Skeletal muscle tissue (tissue), 4 donors: ENCODE results near the gene ABHD3. TPM values are rescaled to one million over a fixed set of nuclear protein-coding genes. Genes with fewer than 3 reads are reported as not detected.
A peak's percentile ranks its signal among the peaks of the same experiment; 100 is the strongest.

Experiments used
- H3K27ac ChIP-seq: one replicate; pipeline ENCODE4 v1.7.0; 2013; ENCODE audit warnings: mild to moderate bottlenecking, low read depth, low read length, inconsistent platforms
- H3K27me3 ChIP-seq, 3 donors: one replicate each; pipeline ENCODE4 v1.7.0; 2013; ENCODE audit warnings: low read length in 3 of 3; ENCODE audit not compliant: control insufficient read depth in 3 of 3, insufficient read depth in 3 of 3
- H3K36me3 ChIP-seq, 3 donors: one replicate each; pipeline ENCODE4 v1.7.0; 2013; ENCODE audit warnings: low read length in 3 of 3; ENCODE audit not compliant: control insufficient read depth in 3 of 3, insufficient read depth in 3 of 3
- H3K4me1 ChIP-seq, 3 donors: one replicate each; pipeline ENCODE4 v1.7.0; 2013; ENCODE audit warnings: low read length in 3 of 3, mild to moderate bottlenecking in 3 of 3; ENCODE audit not compliant: control insufficient read depth in 3 of 3, insufficient read depth in 3 of 3
- H3K4me3 ChIP-seq, 3 donors: one replicate each; pipeline ENCODE4 v1.7.0; 2013; ENCODE audit warnings: low read length in 3 of 3
- H3K9ac ChIP-seq, 3 donors: one replicate each; pipeline ENCODE4 v1.7.0; 2013; ENCODE audit warnings: low read length in 3 of 3, mild to moderate bottlenecking in 3 of 3, moderate library complexity in 2 of 3, low read depth in 1 of 3
- H3K9me3 ChIP-seq, 3 donors: one replicate each; pipeline ENCODE4 v1.7.0; 2013; ENCODE audit warnings: low read length in 3 of 3; ENCODE audit not compliant: control insufficient read depth in 3 of 3
- total RNA-seq: library from RNA; depleted of rRNA; stranded (reverse); fragments of >200 nt; gene quantifications from one replicate; pipeline ENCODE4 v1.2.3, GENCODE V29; 2014
- donor health status: Osteomylitis.

The ABHD3 gene
- 11.5 TPM for total RNA-seq

GRCh38 chr18:21704603-21705364, at the start of gene ABHD3:
ABHD3 (minus strand) TSS chr18:21704774; CDS start chr18:21704665, 109 bp downstream.
- H3K4me1 ChIP-seq: peaks cover 6 to 17% (median 7%) of the 10 kb centered on the region in 3 donors
- H3K4me3 ChIP-seq: peak within 1 kb of the TSS; percentile 78 to 89 (median 81)
- H3K27me3 ChIP-seq: no peaks in the 10 kb centered on the region
- H3K9me3 ChIP-seq: no peaks in the 10 kb centered on the region
- peak within 1 kb of the TSS; percentile 87 for H3K27ac ChIP-seq
- peak within 1 kb of the TSS; percentile 82 to 90 (median 88) for H3K9ac ChIP-seq
- H3K36me3 ChIP-seq: peaks cover 3 to 11% (median 4%) of the 10 kb centered on the region in 3 donors

- Histone ChIP-seq H3K36me3 (no peaks in the 10 kb centered on the region), H3K9me3 (no peaks in the 10 kb centered on the region), H3K4me1 (peaks cover 5 to 12% (median 8%) of the 10 kb centered on the region in 3 donors), H3K9ac (no peak overlapping the region), H3K4me3 (no peak overlapping the region), H3K27me3 (no peaks in the 10 kb centered on the region), H3K27ac (no peak overlapping the region)
These were observed 43.5 kb upstream of the ABHD3 start for GRCh38 chr18:21747764-21748693.

- peaks cover 5 to 13% (median 8%) of the 10 kb centered on the region in 3 donors for H3K4me1 ChIP-seq
- H3K4me3 ChIP-seq: no peak overlapping the region
- no peaks in the 10 kb centered on the region for H3K9me3 ChIP-seq
- H3K27me3 ChIP-seq: no peaks in the 10 kb centered on the region
- H3K9ac ChIP-seq: no peak overlapping the region
- no peaks in the 10 kb centered on the region for H3K36me3 ChIP-seq
- no peak overlapping the region for H3K27ac ChIP-seq
These were observed 42.7 kb upstream of the ABHD3 start for GRCh38 chr18:21747268-21747667.

- peaks cover 10 to 19% (median 10%) of the 10 kb centered on the region in 3 donors for H3K4me1 ChIP-seq
- no peaks in the 10 kb centered on the region for H3K36me3 ChIP-seq
These were observed 40.7 kb upstream of the ABHD3 start for GRCh38 chr18:21745231-21745630.

GRCh38 chr18:21743166-21743832, 38.7 kb upstream of the ABHD3 start:
- Histone ChIP-seq H3K4me1 (peaks cover 10 to 22% (median 13%) of the 10 kb centered on the region in 3 donors), H3K9me3 (no peaks in the 10 kb centered on the region), H3K27me3 (no peaks in the 10 kb centered on the region), H3K27ac (no peak overlapping the region), H3K4me3 (no peak overlapping the region), H3K36me3 (no peaks in the 10 kb centered on the region), H3K9ac (no peak overlapping the region)

More at GRCh38 chr18:21745231-21745630, 40.7 kb upstream of the ABHD3 start:
- Histone ChIP-seq H3K27ac (no peak overlapping the region), H3K9me3 (no peaks in the 10 kb centered on the region), H3K27me3 (no peaks in the 10 kb centered on the region), H3K4me3 (peak overlapping the region in 1 of 3 donors; percentile 7), H3K9ac (no peak overlapping the region)

GRCh38 chr18:21742315-21742687, 37.7 kb upstream of the ABHD3 start:
- Histone ChIP-seq H3K27me3 (no peaks in the 10 kb centered on the region), H3K36me3 (no peaks in the 10 kb centered on the region), H3K4me3 (peak overlapping the region in 2 of 3 donors; percentile 87 to 92), H3K4me1 (peaks cover 10 to 20% (median 10%) of the 10 kb centered on the region in 3 donors), H3K27ac (no peak overlapping the region), H3K9me3 (no peaks in the 10 kb centered on the region), H3K9ac (peak overlapping the region; percentile 72 to 95 (median 84))

GRCh38 chr18:21741562-21742314, 37.2 kb upstream of the ABHD3 start:
- H3K27ac ChIP-seq: peak overlapping the region; percentile 94
- H3K27me3 ChIP-seq: no peaks in the 10 kb centered on the region
- peak overlapping the region; percentile 87 to 92 (median 87) for H3K4me3 ChIP-seq
- no peaks in the 10 kb centered on the region for H3K9me3 ChIP-seq
- H3K4me1 ChIP-seq: peaks cover 7 to 15% (median 10%) of the 10 kb centered on the region in 3 donors
- H3K36me3 ChIP-seq: no peaks in the 10 kb centered on the region
- H3K9ac ChIP-seq: peak overlapping the region; percentile 72 to 95 (median 84)

- H3K9me3 ChIP-seq: no peaks in the 10 kb centered on the region
- H3K27me3 ChIP-seq: no peaks in the 10 kb centered on the region
- H3K27ac ChIP-seq: peak overlapping the region; percentile 94
- H3K4me3 ChIP-seq: peak overlapping the region in 2 of 3 donors; percentile 87 to 92
- peaks cover 7 to 12% (median 10%) of the 10 kb centered on the region in 3 donors for H3K4me1 ChIP-seq
- H3K36me3 ChIP-seq: no peaks in the 10 kb centered on the region
- H3K9ac ChIP-seq: peak overlapping the region in 2 of 3 donors; percentile 84 to 95
These were observed 36.7 kb upstream of the ABHD3 start for GRCh38 chr18:21741312-21741561.
